ENCODE results near the gene GUCY1A1.

DNA sequence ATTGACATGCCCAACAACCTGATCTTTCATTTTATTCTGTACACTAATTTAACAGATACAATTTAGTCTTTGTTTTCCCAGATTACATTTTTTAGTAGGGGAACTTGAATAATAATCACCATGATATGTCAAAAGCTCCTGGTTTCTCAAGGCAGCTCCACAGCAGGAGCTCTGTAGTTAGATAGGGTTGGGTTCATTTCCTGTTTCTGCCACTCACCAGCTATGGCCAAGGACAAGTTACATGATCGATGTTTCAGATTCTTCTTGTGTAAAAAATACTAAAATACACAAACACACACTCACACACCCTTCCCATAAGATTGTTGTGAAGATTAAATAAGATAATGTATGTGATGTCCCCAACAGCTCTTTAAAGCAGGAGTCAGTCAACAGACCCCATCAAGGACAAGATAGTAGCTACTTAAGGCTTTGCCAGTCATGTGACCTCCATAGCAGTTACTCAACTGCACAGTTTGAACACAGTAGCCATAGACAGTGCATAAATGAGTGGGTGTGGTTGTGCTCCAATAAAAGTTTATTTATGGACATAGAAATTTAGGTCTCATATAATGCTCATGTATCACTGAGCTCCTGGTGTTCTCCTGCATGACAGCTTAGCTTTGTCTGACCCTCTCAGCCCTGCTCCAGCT lies 18.4 kb downstream of the GUCY1A1 start:
- TF ChIP-seq, protein P1, sequence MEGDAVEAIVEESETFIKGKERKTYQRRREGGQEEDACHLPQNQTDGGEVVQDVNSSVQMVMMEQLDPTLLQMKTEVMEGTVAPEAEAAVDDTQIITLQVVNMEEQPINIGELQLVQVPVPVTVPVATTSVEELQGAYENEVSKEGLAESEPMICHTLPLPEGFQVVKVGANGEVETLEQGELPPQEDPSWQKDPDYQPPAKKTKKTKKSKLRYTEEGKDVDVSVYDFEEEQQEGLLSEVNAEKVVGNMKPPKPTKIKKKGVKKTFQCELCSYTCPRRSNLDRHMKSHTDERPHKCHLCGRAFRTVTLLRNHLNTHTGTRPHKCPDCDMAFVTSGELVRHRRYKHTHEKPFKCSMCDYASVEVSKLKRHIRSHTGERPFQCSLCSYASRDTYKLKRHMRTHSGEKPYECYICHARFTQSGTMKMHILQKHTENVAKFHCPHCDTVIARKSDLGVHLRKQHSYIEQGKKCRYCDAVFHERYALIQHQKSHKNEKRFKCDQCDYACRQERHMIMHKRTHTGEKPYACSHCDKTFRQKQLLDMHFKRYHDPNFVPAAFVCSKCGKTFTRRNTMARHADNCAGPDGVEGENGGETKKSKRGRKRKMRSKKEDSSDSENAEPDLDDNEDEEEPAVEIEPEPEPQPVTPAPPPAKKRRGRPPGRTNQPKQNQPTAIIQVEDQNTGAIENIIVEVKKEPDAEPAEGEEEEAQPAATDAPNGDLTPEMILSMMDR (IDR thresholded peaks at IDR 0.05; ENCODE audit: low read length), result no peak
- TF ChIP-seq EZH2 (IDR thresholded peaks at IDR 0.05; ENCODE audit: borderline replicate concordance, low read length), result no peak
